ENCODE measurements around the gene FPGS.

FPGS gene

DNA sequence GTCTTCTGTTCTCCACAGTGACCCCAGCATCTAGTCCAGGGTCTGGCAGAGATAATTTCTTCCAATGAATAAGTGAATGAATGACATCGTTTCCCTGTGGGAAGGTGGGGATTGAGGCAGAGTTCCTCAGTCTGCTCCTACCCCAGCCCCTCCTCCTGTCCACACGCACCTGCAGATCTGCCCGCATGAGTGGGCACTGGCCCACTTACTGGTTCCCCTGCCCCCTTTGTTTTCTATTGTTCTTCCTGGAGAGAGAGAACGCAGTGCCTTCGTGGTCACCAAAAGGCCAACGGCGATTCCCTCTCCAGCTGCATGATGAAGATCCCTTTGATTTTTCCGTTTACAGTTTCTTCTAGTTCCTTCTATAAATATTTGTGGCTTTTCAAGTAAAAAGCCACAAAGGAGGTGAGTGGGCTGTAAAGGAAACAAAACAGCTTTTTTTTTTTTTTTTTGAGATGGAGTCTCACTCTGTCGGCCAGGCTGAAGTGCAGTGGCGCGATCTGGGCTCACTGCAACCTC lies 5.8 kb upstream of the FPGS start:
- no peak overlapping the region for H3K4me3 ChIP-seq (ENCODE audit: low read length)
- DNase-seq (ENCODE audit: low read depth): no peak
- TF ChIP-seq CTCF (IDR thresholded peaks at IDR 0.05; ENCODE audit: insufficient read depth, low read depth, low read length, missing control alignments): no peak

- no peak overlapping the region for H3K4me3 ChIP-seq (ENCODE audit: low read length)
- no peak for TF ChIP-seq CTCF (IDR thresholded peaks at IDR 0.05; ENCODE audit: insufficient read depth, low read depth, low read length, missing control alignments)
- DNase-seq (ENCODE audit: low read depth): peak; percentile 16
Observed at GRCh38 chr9:127801955-127802575, 617 bp upstream of the FPGS start.

DNA sequence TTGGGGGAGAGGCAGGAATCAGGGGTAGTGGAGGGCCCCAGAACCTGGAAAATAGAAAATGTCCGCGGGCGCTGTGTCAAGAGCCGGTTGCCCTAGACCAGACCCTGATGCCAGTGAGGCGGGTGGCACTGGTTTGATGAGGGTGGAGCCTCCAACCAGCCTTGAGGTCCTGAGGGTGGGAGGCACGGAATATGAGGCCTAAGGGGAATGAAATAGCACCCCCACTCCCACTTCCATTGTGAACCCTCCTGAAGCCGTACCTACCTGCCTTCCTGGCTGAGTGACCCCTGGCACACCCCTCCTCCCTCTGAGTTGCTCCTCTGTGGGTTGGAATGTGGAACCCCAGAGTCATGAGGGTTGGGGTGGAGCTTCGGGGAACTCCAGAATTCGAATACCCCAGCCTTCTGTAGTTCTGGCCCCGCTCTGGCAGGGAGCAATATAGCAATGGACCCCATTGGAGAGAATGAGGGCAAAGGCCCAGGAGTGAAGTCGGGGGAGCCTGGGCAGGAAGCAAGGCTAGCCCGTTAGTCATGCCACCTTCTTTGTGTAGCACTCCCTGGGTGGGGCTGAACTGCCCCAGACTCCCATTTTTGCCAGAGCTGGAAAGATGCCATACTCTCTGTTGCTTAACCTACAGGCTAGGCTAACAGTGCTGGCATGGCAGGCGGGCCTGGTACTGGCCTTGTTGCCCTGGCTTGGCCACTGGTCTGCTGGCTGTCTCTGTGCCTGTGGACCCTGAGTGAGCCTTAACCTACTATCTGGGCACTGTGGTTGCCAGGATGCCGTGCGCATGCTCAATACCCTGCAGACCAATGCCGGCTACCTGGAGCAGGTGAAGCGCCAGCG lies 1.0 kb downstream of the FPGS start:
- TF ChIP-seq CTCF (IDR thresholded peaks at IDR 0.05; ENCODE audit: insufficient read depth, low read depth, low read length, missing control alignments): no peak
- peak overlapping the region; percentile 91 for H3K4me3 ChIP-seq (ENCODE audit: low read length)
- DNase-seq (ENCODE audit: low read depth): peak; percentile 92

GRCh38 chr9:127805620-127806019 lies 2.9 kb downstream of the FPGS start:
- peak; percentile 39 for DNase-seq (ENCODE audit: low read depth)
- no peak overlapping the region for H3K4me3 ChIP-seq (ENCODE audit: low read length)
- peak; percentile 32 for TF ChIP-seq CTCF (IDR thresholded peaks at IDR 0.05; ENCODE audit: insufficient read depth, low read depth, low read length, missing control alignments)

- no peak for DNase-seq (ENCODE audit: low read depth)
- no peak overlapping the region for H3K4me3 ChIP-seq (ENCODE audit: low read length)
- TF ChIP-seq CTCF (IDR thresholded peaks at IDR 0.05; ENCODE audit: insufficient read depth, low read depth, low read length, missing control alignments): no peak
Observed at GRCh38 chr9:127806871-127807270, 4.2 kb downstream of the FPGS start.

GRCh38 chr9:127808347-127809001 lies 5.8 kb downstream of the FPGS start:
- TF ChIP-seq CTCF (IDR thresholded peaks at IDR 0.05; ENCODE audit: insufficient read depth, low read depth, low read length, missing control alignments): no peak
- no peak overlapping the region for H3K4me3 ChIP-seq (ENCODE audit: low read length)
- DNase-seq (ENCODE audit: low read depth): no peak

Measured in epithelial cell of esophagus (primary cell).